Lower leg skin (tissue), 4 donors: ENCODE data around the gene CBR4. TPM values are rescaled to one million over a fixed set of nuclear protein-coding genes. Genes with fewer than 3 reads are reported as not detected.
"Not testable (repeated sequence)": the region's sequence is repeated elsewhere in the genome, so short reads cannot be mapped to it uniquely, and the experiment has no call there.

Experiments used
- DNase-seq, 2 donors: peaks; one replicate each; pipeline ENCODE4 v3.0.0-alpha.2; 2019; ENCODE audit warnings: low spot score in 2 of 2
- H3K4me3 ChIP-seq: fragments of 200-600 bp; sonication (generic); 2 replicates; pipeline ENCODE4 v1.5.1; 2017; ENCODE audit warnings: mild to moderate bottlenecking, low read depth; ENCODE audit not compliant: poor library complexity, severe bottlenecking
- CTCF ChIP-seq, 3 donors: fragments of 450-650 bp; IDR thresholded peaks; one replicate each; pipeline ENCODE4 v1.5.1; 2016; ENCODE audit warnings: antibody characterized with exemption in 3 of 3, mild to moderate bottlenecking in 3 of 3, moderate library complexity in 2 of 3
- POLR2A ChIP-seq, 2 donors: fragments of 450-650 bp; IDR thresholded peaks; one replicate each; pipeline ENCODE4 v1.6.1; 2016 to 2017; ENCODE audit warnings: antibody characterized with exemption in 2 of 2, mild to moderate bottlenecking in 1 of 2, moderate library complexity in 1 of 2
- WGBS, 2 donors: methylation state at CpG; one replicate each; pipeline ENCODE4 v1.1.5; 2018; 5-methylcytosine and 5-hydroxymethylcytosine counted together
- intact Hi-C: fragments of 100-400 bp; cut with DNase I; formaldehyde crosslinking; loops from one replicate; pipeline ENCODE4 v1.15.0; 2023; ENCODE audit warnings: low total_unique reads
- total RNA-seq, 4 donors: library from RNA; depleted of rRNA; stranded (reverse); fragments of >200 nt; gene quantifications; one replicate each; pipeline ENCODE4 v1.1.0, GENCODE V29; 2016

CBR4 gene
- total RNA-seq, 4 donors from 2014 or later: 13.7 to 37.2 (median 18.8) TPM

GRCh38 chr4:169037506-169037905, 27.5 kb upstream of the CBR4 start:
- no peak for TF ChIP-seq CTCF (IDR thresholded peaks at IDR 0.05)
- no peak for TF ChIP-seq POLR2A (IDR thresholded peaks at IDR 0.05)

GRCh38 chr4:169035871-169036620, 26.0 kb upstream of the CBR4 start:
- H3K4me3 ChIP-seq, intact Hi-C loops: not testable (repeated sequence)
- DNase-seq: peak in 1 of 2 donors; percentile 68
- whole genome bisulfite sequencing, 2 donors: 92 to 95% methylated on average over 25 to 28 of the region's 35 CpGs

More at GRCh38 chr4:169037506-169037905, 27.5 kb upstream of the CBR4 start:
- intact Hi-C loops: no loop called here
- H3K4me3 ChIP-seq: no peak overlapping the region
- peak in 1 of 2 donors; percentile 32 for DNase-seq
- WGBS, 2 donors: 86% methylated on average over 3 of the region's 3 CpGs

GRCh38 chr4:169033660-169034059, 23.6 kb upstream of the CBR4 start:
- 55 to 56% methylated on average over 6 of the region's 6 CpGs for WGBS, 2 donors
- intact Hi-C loops: no loop called here
- peak; percentile 32 to 85 for DNase-seq
- TF ChIP-seq POLR2A (IDR thresholded peaks at IDR 0.05) (no peak), CTCF (IDR thresholded peaks at IDR 0.05) (no peak)
- no peak overlapping the region for H3K4me3 ChIP-seq

- intact Hi-C loops: no loop called here
- no peak overlapping the region for H3K4me3 ChIP-seq
- peak in 1 of 2 donors; percentile 42 for DNase-seq
- WGBS, 2 donors: 75 to 88% methylated on average over 5 of the region's 5 CpGs
- no peak for TF ChIP-seq POLR2A (IDR thresholded peaks at IDR 0.05)
- TF ChIP-seq CTCF (IDR thresholded peaks at IDR 0.05): no peak
Observed at GRCh38 chr4:169032883-169033645, 23.0 kb upstream of the CBR4 start.

GRCh38 chr4:169032194-169032593, 22.1 kb upstream of the CBR4 start:
- TF ChIP-seq CTCF (IDR thresholded peaks at IDR 0.05) (no peak), POLR2A (IDR thresholded peaks at IDR 0.05) (no peak)
- DNase-seq: no peak
- H3K4me3 ChIP-seq: no peak overlapping the region
- intact Hi-C loops: no loop called here

GRCh38 chr4:169031392-169031791, 21.3 kb upstream of the CBR4 start:
- intact Hi-C loops: no loop called here
- WGBS, 2 donors: 88 to 91% methylated on average over 15 of the region's 15 CpGs
- DNase-seq: peak in 1 of 2 donors; percentile 52
- H3K4me3 ChIP-seq: no peak overlapping the region
- TF ChIP-seq CTCF (IDR thresholded peaks at IDR 0.05) (no peak), POLR2A (IDR thresholded peaks at IDR 0.05) (no peak)
